ENCODE results near the gene ARHGAP18.

Gene ARHGAP18

GRCh38 chr6:129615020-129615419, 95.0 kb downstream of the ARHGAP18 start:
- no peak for TF ChIP-seq CTCF (IDR thresholded peaks at IDR 0.05; ENCODE audit: low read depth, low read length, missing control alignments)
- Histone ChIP-seq H3K27me3 (replicated peaks) (no peaks in the 10 kb centered on the region), H3K27ac (no peak overlapping the region), H3K4me3 (ENCODE audit: low read depth, low read length) (no peak overlapping the region), H3K36me3 (replicated peaks) (peaks cover 14% of the 10 kb centered on the region)
- DNase-seq: no peak
- in situ Hi-C loops (cut with HindIII; ENCODE audit: low pct_ligation_motif_present, low sequenced_read_pairs): no loop called here

GRCh38 chr6:129614464-129614863, 95.5 kb downstream of the ARHGAP18 start:
- no peak for TF ChIP-seq CTCF (IDR thresholded peaks at IDR 0.05; ENCODE audit: low read depth, low read length, missing control alignments)
- Histone ChIP-seq H3K27me3 (replicated peaks) (no peaks in the 10 kb centered on the region), H3K4me3 (ENCODE audit: low read depth, low read length) (no peak overlapping the region), H3K36me3 (replicated peaks) (peaks cover 13% of the 10 kb centered on the region), H3K27ac (no peak overlapping the region)
- in situ Hi-C loops (cut with HindIII; ENCODE audit: low pct_ligation_motif_present, low sequenced_read_pairs): no loop called here
- DNase-seq: no peak

GRCh38 chr6:129612440-129612839, 97.5 kb downstream of the ARHGAP18 start:
- no peak for TF ChIP-seq CTCF (IDR thresholded peaks at IDR 0.05; ENCODE audit: low read depth, low read length, missing control alignments)

GRCh38 chr6:129609635-129610034, 100.3 kb downstream of the ARHGAP18 start:
- no peak for TF ChIP-seq CTCF (IDR thresholded peaks at IDR 0.05; ENCODE audit: low read depth, low read length, missing control alignments)
- Histone ChIP-seq H3K4me3 (ENCODE audit: low read depth, low read length) (no peak overlapping the region), H3K27ac (no peak overlapping the region), H3K36me3 (replicated peaks) (peaks cover 6% of the 10 kb centered on the region), H3K27me3 (replicated peaks) (no peaks in the 10 kb centered on the region)
- in situ Hi-C loops (cut with HindIII; ENCODE audit: low pct_ligation_motif_present, low sequenced_read_pairs): no loop called here
- DNase-seq: no peak

More at GRCh38 chr6:129612440-129612839, 97.5 kb downstream of the ARHGAP18 start:
- Histone ChIP-seq H3K27ac (no peak overlapping the region), H3K4me3 (ENCODE audit: low read depth, low read length) (no peak overlapping the region), H3K36me3 (replicated peaks) (peaks cover 13% of the 10 kb centered on the region), H3K27me3 (replicated peaks) (no peaks in the 10 kb centered on the region)
- DNase-seq: no peak
- in situ Hi-C loops (cut with HindIII; ENCODE audit: low pct_ligation_motif_present, low sequenced_read_pairs): no loop called here

GRCh38 chr6:129608886-129609537, 101.0 kb downstream of the ARHGAP18 start:
- Histone ChIP-seq H3K36me3 (replicated peaks) (peaks cover 6% of the 10 kb centered on the region), H3K4me3 (ENCODE audit: low read depth, low read length) (no peak overlapping the region), H3K27me3 (replicated peaks) (no peaks in the 10 kb centered on the region), H3K27ac (no peak overlapping the region)
- no peak for DNase-seq
- no peak for TF ChIP-seq CTCF (IDR thresholded peaks at IDR 0.05; ENCODE audit: low read depth, low read length, missing control alignments)
- in situ Hi-C loops (cut with HindIII; ENCODE audit: low pct_ligation_motif_present, low sequenced_read_pairs): no loop called here
